Measurements from ENCODE around the gene POLA1.

POLA1 gene

DNA sequence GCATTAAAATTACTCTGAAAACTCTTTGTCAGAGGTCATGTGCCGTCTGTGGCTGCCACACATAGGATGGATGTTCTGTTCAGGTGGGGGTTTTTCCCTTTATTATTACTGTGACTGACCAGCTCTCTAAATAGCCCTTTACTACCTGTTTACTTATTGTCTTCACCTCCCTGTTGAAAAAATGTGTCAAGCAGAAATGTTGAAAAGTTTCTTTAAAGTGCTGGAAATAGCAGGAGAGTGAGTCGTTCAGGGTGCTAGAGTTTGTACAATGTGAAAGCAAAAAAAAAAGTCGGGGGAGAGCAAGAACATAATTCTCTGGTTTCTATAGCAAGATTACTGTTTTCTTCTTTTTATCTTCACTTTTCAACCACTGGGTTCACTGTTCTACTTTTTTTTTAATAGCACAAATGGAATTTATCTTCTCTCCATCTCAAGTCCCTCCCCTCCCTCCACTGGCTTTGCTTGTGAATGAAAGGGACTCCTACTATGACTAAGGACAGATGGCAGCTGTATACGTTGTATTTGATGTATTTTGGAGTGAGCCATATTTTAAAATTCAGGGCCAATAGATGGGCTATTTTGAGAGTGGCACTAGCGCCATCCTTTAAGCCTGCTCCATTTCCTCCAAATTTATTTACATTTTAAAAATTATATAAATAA lies 288.7 kb downstream of the POLA1 start:
- no peak for DNase-seq

DNA sequence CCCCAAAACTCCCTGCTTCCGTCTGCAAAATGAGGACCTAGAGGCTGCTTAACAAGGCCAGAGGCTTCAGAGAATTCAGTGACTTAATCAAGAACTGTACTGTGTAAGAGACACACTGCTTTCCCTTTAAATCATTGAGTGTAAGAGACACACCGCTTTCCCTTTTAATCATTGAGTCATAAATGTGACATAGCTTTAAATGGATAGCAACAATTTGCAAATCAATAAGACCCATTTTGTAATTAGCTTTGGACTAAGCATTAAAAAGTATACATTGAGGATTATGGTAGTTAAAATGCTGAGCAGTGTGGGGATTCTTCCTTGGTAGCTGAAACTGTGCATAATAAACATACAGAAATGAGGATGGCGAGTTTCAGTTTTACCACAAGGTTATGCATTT lies 290.2 kb downstream of the POLA1 start:
- DNase-seq, result no peak

- no peak for DNase-seq
Measured at GRCh38 chrX:24985120-24985519, 291.4 kb downstream of the POLA1 start.

DNA sequence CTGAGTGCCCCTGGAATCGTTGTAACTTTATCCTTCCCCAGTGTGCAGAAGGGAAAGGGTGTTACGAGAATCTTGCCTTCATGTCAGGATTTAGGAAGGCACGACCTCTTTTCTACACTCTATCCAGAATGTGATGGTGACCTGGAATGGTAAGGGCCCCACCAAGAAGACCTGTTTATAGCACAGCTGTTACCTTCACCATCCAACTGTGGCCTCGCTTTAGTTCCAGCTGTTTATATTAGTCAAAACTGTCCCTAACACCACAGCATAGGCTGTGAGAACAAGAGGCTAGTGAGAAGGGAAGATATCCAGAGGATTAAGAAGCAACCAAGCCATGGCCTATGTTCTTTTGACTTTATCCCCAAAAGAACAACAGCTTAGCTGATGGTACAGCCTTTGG lies 294.0 kb downstream of the POLA1 start:
- DNase-seq, result no peak

DNA sequence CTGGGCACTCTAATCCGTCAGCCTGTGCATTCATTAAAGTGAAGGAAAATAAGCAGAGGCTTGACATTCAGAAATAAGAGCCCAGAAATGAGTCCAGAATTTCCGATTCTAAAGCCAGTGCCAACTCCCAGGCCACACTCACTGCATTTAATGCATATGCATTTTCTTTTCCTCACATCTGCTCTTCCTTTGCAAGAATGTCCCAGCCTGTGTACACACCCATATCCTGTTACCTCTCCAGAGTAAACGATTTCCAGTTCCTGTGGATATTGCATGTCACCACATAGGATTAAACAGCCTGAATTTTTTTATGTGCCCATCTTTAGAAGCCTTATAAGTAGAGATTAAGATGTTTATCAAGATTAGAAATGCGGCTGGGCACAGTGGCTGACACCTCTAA lies 294.6 kb downstream of the POLA1 start:
- no peak for DNase-seq

- no peak for DNase-seq
Measured at GRCh38 chrX:24990535-24990934, 296.8 kb downstream of the POLA1 start.

GRCh38 chrX:24993879-24994278 lies 300.2 kb downstream of the POLA1 start:
- DNase-seq, result no peak

GRCh38 chrX:24996096-24996709 lies 302.5 kb downstream of the POLA1 start:
- DNase-seq, result no peak

- DNase-seq, result no peak
Measured at GRCh38 chrX:24999511-24999910, 305.8 kb downstream of the POLA1 start.

DNA sequence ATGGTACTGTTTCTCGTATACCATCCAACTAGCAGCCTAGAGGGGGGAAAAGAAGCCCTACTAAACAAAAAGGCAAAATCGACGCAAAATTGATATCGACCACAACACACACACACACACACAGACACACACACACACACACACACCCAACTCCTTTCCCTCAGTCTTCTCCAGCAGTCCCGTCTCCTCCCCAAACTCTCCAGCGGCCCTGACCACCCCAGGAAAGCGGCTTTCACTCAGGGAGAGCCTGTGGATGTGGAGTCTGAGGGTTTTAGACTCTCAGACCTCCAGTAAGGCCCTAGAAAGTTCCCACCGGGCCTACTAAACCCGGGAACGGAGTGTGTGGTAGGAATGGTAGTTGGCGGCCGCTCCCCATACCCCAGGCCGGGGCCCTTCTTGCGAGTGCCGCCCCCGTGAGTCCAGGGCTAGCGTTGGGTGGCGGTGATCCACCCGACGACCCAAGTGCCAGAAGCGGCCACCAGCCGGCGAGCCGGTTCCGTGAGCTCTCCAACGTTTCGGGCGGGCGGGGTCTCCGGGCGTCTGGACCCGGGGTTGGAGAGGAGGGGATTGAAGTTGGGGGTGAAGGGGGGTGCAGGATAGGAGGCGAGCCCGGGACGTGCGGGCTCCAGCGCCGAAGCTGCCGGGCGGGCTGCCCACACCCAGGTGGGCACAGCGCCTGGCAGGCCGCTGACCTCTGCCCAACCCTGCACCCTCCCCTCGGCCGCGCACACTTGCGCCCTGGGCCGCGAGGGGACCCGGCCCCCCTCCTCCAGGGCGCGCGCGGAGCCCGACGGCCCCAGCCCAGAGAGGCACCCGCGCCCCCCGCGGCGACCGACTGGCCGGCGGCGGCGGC lies 308.3 kb downstream of the POLA1 start:
- no peak for DNase-seq

GRCh38 chrX:25002661-25003020 lies 308.9 kb downstream of the POLA1 start:
- no peak for DNase-seq

DNA sequence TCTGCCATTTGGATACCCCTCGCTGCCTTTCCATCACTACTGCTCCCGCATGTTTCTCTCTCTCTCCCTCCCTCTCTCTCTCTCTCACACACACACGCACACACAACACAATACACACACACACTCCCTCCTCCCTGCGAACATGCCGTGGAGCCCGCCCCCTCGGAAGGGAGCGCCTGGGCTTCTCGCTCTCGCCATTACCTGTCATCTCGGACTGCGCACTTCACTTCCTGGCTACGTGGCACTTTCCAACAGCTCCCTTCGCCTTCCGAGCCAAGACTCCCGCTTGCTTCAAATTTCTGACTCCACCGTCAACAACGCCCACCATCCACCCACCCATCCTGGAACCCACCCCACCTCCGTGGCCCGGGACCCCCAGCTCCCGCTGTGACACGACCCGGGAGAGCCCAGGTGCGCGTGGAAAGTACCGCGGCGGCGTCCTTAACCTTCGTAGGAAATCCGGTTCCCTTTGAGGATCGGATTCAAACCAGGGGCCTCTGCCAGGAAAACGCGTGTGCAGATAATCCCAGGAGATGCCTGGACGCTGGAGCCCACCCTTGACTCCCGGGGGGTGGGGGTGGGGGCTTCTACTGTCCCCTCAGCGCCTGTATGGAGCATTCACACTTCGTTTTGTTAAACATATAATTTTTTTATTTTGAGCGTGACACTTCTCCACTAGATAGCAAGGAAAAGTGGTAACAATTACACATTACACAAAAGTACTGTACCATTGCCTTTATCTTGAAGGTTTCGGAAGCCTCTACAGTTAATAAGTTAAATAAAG lies 309.5 kb downstream of the POLA1 start:
- no peak for DNase-seq

DNA sequence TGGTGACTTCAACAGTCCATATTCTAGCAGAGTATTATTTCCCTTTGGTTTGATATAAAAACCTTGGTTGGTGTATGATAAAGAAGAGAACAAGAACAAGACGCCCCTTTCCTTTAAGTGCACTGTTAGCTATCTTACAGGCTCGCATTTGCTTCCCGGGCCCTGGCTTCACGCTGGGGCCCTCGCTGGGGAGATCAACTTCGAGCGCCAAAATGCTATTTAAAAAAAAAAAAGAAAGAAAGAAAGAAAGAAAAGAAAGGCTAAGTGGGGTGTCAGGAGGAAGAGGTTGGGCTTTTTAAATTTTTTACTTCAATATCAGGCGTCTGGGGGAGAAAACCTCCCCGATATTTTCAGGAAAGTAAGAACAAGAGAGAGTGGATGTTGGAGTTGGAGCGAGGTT lies 310.3 kb downstream of the POLA1 start:
- DNase-seq, result no peak

GRCh38 chrX:25004485-25005032 lies 310.8 kb downstream of the POLA1 start:
- DNase-seq, result no peak

DNA sequence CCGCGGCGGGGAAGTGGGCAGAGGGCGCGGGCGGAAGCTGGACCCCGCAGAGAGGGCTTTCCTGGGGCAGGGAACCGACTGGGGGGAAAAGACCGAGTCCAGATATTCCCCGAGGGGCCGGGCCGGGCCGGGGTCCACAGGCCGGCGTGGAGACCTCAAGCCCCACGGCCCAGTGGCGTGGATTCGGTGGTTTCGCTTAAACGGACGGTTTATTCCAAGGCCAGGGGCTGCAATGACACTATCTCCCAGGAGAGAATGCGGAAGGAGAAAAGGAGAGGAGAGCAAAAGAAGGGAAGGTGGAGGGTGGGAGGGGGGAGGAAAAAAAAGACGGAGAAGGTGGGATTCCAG lies 311.3 kb downstream of the POLA1 start:
- no peak for DNase-seq

DNA sequence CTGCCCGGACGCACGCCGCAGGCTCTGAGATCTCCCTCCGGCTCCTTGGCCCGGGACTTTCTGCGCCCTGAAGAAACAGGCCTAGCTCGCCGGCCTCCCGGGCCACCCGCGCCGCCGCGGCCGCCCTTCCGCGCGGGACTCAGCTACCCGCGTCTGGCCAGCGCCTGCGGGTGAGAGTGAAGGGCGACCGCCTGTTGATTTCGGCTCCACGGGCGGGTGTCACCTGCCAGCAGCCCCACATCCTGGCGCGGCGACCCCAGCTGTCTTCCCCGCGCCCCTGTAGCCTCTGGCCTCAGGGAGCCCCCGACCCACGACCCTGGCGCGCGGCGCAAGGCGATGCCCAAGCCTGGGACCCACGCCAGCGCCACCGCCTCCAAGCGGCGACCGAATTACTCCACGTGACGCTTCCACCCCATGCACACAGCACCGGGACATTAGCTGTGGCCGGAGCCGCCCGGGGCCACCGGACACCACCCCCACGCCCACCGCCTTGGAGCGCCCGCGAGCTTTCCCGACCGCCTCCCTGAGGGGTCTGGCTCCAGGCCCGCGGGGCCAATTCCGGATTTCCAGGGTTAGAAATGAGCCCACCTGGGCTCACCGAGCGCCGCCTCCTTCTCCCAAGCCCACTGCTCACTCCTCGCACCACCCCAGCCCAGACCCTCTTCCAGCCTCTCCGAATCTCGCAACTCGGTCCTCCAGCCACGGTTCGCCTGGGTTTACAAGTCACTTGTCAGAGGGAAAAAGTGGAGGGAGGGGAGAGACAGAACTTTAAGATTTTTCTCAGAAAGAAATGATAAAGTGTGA lies 311.9 kb downstream of the POLA1 start:
- DNase-seq, result no peak

DNA sequence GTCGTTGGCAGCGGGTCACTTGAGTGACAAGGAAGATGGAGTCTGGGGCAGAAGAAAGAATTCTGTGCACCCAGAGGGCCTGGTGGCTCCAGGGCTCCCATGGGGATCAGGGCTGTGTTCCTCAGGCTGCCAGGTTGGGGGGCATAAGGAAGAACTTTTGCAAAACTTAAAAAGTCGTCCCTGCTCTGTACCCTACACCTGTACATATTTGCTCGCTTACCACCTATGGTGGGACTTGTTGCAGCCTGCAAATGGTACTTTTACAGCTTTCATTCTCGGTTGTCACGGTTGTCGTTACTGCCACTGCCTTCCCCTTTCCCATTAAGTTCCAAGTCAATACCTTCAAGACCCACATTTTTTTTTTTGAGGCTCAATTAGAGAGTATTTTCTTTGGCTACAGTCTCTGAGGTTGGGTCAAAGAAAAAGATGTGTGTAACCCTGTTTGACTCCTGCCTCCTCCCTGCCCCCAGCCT lies 312.9 kb downstream of the POLA1 start:
- no peak for DNase-seq

DNA sequence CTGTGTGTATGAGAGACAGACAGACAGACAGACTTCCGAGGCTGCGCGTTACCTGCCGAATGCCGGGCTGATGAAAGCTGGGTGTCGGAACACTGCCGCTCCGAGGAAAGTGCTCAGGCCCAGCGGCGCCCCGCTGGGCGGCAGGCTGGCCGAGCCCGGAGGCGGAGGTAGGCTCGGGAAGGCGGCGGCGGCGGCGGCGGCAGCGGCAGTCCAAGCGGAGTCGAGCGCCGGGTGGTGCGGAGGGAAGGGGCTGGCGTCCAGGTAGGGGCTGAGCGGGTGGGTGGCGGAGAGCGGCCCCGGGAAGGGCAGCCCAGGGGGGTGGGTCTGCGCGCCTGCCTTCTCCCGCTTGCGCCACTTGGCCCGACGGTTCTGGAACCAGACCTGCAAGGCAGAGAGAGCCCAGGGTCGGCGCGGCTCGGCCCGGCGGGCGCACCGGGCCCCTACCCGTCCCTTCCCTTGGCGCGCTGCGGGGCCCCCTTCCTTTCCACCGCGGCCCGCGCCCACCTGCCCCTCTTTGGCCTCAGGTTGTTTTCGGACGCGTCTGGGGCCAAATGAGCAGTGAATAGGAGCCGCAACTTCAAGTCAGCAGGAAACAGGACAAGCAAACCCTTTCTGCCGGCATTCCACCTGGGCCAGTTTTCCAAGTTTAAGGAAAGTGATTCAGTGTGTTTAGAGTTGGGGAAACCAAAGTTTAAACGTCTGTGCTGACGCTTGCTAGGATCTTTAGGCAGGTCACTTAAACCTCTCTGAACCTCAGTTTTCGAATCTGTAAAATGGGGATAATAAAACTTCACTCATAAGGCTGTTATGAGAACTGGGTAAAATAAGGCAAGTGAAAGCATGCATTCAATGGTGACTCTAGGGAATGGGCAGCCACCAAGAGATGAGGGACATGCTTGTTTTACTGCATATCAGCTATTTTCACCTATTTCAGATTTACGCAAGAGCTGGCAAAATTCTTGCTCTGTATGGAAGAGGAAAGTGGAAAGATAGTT lies 313.6 kb downstream of the POLA1 start:
- DNase-seq, result peak; percentile 16

GRCh38 chrX:25009407-25009806 lies 315.7 kb downstream of the POLA1 start:
- no peak for DNase-seq

DNA sequence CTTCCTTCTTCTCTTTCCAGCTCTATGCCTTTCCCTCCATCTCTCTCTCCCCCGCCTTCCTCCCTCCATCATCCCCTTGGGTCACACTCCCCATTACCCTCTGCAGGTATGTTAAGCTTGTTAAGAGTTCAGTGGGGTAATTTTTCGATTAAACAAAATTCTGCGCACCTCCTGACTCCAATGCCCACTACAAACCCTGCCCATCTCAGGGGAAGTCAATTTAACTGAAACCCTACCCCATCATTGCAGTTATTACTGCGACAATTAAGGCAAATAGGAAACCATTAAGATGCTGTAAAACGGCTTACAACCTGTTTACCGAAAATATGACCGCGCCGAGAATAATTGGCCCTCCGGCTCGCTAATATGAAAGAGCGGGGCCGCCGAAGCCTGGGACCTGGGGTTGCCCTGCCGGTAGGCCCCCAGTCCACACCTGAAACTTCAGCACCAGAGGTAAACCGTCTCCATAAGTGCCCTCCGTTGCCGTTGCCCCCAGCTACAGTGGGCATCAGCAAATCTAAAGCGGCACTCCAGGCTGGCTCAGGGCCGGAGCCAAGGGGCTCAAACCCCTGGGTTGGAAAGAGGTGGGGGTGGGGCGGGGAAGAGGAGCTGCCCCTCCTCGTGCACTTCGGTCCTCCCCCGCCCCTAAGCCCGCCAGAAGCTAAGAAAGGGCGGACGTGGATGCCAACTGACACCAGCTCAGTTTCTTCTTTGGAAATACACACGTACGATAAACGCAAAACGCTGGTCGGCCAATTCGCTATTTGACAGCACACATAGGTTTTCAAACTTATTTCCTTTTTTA lies 317.3 kb downstream of the POLA1 start:
- no peak for DNase-seq

All from stimulated activated CD4-positive, alpha-beta T cell treated with anti-CD3 and anti-CD28 coated beads, Interleukin-15, amount 100 ng/mL, for 24 hours (primary cell).